H1 (cell line): ENCODE results near the gene YPEL2. TPM values are rescaled to one million over a fixed set of nuclear protein-coding genes. Genes with fewer than 3 reads are reported as not detected.

Source experiments
- CTCF ChIA-PET: fragments of 300-600 bp; sonication (Branson Sonifier 250); formaldehyde crosslinking; loops from one replicate; lab custom pipeline; 2021; ENCODE audit not compliant: partially characterized antibody; lab: Charles Lee
- POLR2A ChIA-PET: fragments of 300-600 bp; sonication (Branson Sonifier 250); formaldehyde crosslinking; loops from one replicate; lab custom pipeline; 2021; ENCODE audit warnings: inconsistent platforms; ENCODE audit not compliant: partially characterized antibody; lab: Charles Lee
- DNase-seq, 2 experiments: peaks; one replicate each; pipeline versions ENCODE4 v3.0.0 to v3.0.0-alpha.2; 2010 to 2022; ENCODE audit warnings: low spot score in 2 of 2, low read depth in 1 of 2, mixed read lengths in 1 of 2
- FAIRE-seq: peaks from 2 replicates; lab custom pipeline; 2011; peaks lifted over from hg19 to GRCh38; lab: Jason Lieb, UNC
- H2AFZ ChIP-seq: 2 replicates; pipeline ENCODE4 v1.8.1; 2012; ENCODE audit warnings: low read length, inconsistent platforms
- H2AK5ac ChIP-seq: 2 replicates; pipeline ENCODE4 v1.6.1; 2013; ENCODE audit warnings: low read depth, low read length
- H2BK120ac ChIP-seq: replicated peaks from 2 replicates; pipeline ENCODE3; 2013; ENCODE audit warnings: low read depth, low read length, inconsistent platforms
- H2BK12ac ChIP-seq: 2 replicates; pipeline ENCODE4 v1.6.1; 2013; ENCODE audit warnings: low read depth, low read length
- H2BK15ac ChIP-seq: 2 replicates; pipeline ENCODE4 v1.6.1; 2013; ENCODE audit warnings: low read length
- H2BK20ac ChIP-seq: 2 replicates; pipeline ENCODE4 v1.6.1; 2013; ENCODE audit warnings: low read length
- H2BK5ac ChIP-seq: 2 replicates; pipeline ENCODE4 v1.6.1; 2013; ENCODE audit warnings: low read depth, low read length
- H3K14ac ChIP-seq: 2 replicates; pipeline ENCODE4 v1.6.1; 2013; ENCODE audit warnings: inconsistent platforms; ENCODE audit not compliant: insufficient read length
- H3K18ac ChIP-seq: 2 replicates; pipeline ENCODE4 v1.6.1; 2013; ENCODE audit warnings: low read length; ENCODE audit errors: extremely low read depth
- H3K23ac ChIP-seq: 2 replicates; pipeline ENCODE4 v1.6.1; 2013; ENCODE audit warnings: inconsistent platforms; ENCODE audit not compliant: insufficient read length
- H3K23me2 ChIP-seq: 2 replicates; pipeline ENCODE4 v1.6.1; 2013; ENCODE audit warnings: low read depth, low read length
- H3K27ac ChIP-seq: 2 replicates; pipeline ENCODE4 v1.6.1; 2011; ENCODE audit warnings: low read depth, low read length, inconsistent platforms
- H3K27me3 ChIP-seq, 4 experiments: replicated peaks in 1 of 4; 1 replicate in 1 of 4; 2 replicates in 3 of 4; pipeline versions ENCODE4 v1.6.1 to v1.8.1; 2011 to 2013; ENCODE audit warnings: low read length in 3 of 4, mild to moderate bottlenecking in 3 of 4, inconsistent platforms in 2 of 4, mixed read lengths in 2 of 4, moderate library complexity in 1 of 4; ENCODE audit not compliant: control insufficient read depth in 3 of 4, insufficient read depth in 3 of 4; ENCODE audit errors: extremely low read depth in 1 of 4
- H3K36me3 ChIP-seq, 4 experiments: 2 replicates each; pipeline versions ENCODE4 v1.6.1 to v1.8.1; 2011 to 2013; ENCODE audit warnings: mild to moderate bottlenecking in 4 of 4, low read length in 3 of 4, moderate library complexity in 2 of 4, control low read depth in 1 of 4, inconsistent platforms in 1 of 4; ENCODE audit not compliant: insufficient read depth in 4 of 4, control insufficient read depth in 2 of 4
- H3K4ac ChIP-seq: replicated peaks from 2 replicates; pipeline ENCODE3; 2013; ENCODE audit warnings: low read length, low read depth, mixed read lengths, inconsistent platforms; ENCODE audit not compliant: insufficient read length
- H3K4me1 ChIP-seq, 4 experiments: replicated peaks in 1 of 4; 1 replicate in 1 of 4; 2 replicates in 3 of 4; pipeline versions ENCODE4 v1.6.1 to v1.8.1; 2011 to 2013; ENCODE audit warnings: low read length in 3 of 4, inconsistent platforms in 2 of 4, mixed read lengths in 1 of 4; ENCODE audit not compliant: insufficient read depth in 4 of 4, control insufficient read depth in 3 of 4
- H3K4me2 ChIP-seq, 2 experiments: 2 replicates each; pipeline versions ENCODE4 v1.6.1 to v1.8.1; 2011 to 2013; ENCODE audit warnings: low read depth in 2 of 2, low read length in 2 of 2, control low read depth in 1 of 2, inconsistent platforms in 1 of 2, mild to moderate bottlenecking in 1 of 2; ENCODE audit not compliant: insufficient read depth in 1 of 2
- H3K4me3 ChIP-seq, 4 experiments: fragments of 200-600, 300-600 bp in 1 of 4; sonication (generic), shearing (Covaris generic), sonication (Bioruptor Twin) in 1 of 4; 2 replicates each; pipeline versions ENCODE4 v1.5.1 to v1.8.1; 2011 to 2016; ENCODE audit warnings: low read length in 4 of 4, low read depth in 3 of 4, control low read depth in 2 of 4, inconsistent platforms in 2 of 4, mild to moderate bottlenecking in 2 of 4, mixed read lengths in 1 of 4, moderate library complexity in 1 of 4; ENCODE audit not compliant: insufficient read depth in 2 of 4; ENCODE audit errors: extremely low read depth in 1 of 4
- H3K56ac ChIP-seq: replicated peaks from 2 replicates; pipeline ENCODE3; 2013; ENCODE audit warnings: low read depth, mild to moderate bottlenecking, mixed read lengths, low read length, inconsistent platforms; ENCODE audit not compliant: insufficient read length
- H3K79me1 ChIP-seq: 2 replicates; pipeline ENCODE4 v1.6.1; 2013; ENCODE audit warnings: low read depth, low read length, control low read depth
- H3K79me2 ChIP-seq, 2 experiments: 2 replicates each; pipeline versions ENCODE4 v1.6.1 to v1.8.1; 2012 to 2013; ENCODE audit warnings: low read length in 2 of 2, mild to moderate bottlenecking in 2 of 2, inconsistent platforms in 1 of 2; ENCODE audit not compliant: insufficient read depth in 2 of 2, control insufficient read depth in 1 of 2
- H3K9ac ChIP-seq, 4 experiments: replicated peaks in 1 of 4; 1 replicate in 1 of 4; 2 replicates in 3 of 4; pipeline versions ENCODE4 v1.6.1 to v1.8.1; 2011 to 2013; ENCODE audit warnings: low read depth in 3 of 4, low read length in 3 of 4, control low read depth in 2 of 4, mild to moderate bottlenecking in 2 of 4, moderate library complexity in 2 of 4, inconsistent platforms in 1 of 4; ENCODE audit errors: extremely low read depth in 1 of 4
- H3K9me3 ChIP-seq, 2 experiments: 2 replicates each; pipeline versions ENCODE4 v1.6.1 to v1.8.1; 2012 to 2013; ENCODE audit warnings: mild to moderate bottlenecking in 2 of 2, moderate library complexity in 2 of 2, control low read depth in 1 of 2, inconsistent platforms in 1 of 2, low read depth in 1 of 2, low read length in 1 of 2, mixed read lengths in 1 of 2; ENCODE audit not compliant: insufficient read depth in 2 of 2
- H4K20me1 ChIP-seq, 2 experiments: replicated peaks in 1 of 2; 2 replicates each; pipeline versions ENCODE3 to v1.8.1; 2011 to 2013; ENCODE audit warnings: inconsistent platforms in 2 of 2, low read length in 2 of 2, mild to moderate bottlenecking in 1 of 2; ENCODE audit not compliant: insufficient read depth in 2 of 2, control insufficient read depth in 1 of 2
- H4K5ac ChIP-seq: 2 replicates; pipeline ENCODE4 v1.6.1; 2013; ENCODE audit warnings: low read length, low read depth, mixed read lengths, inconsistent platforms; ENCODE audit not compliant: insufficient read length
- H4K8ac ChIP-seq: 2 replicates; pipeline ENCODE4 v1.8.0; 2013; ENCODE audit warnings: mild to moderate bottlenecking, moderate library complexity, low read length, inconsistent platforms; ENCODE audit not compliant: insufficient read depth; ENCODE audit errors: extremely low read depth
- H4K91ac ChIP-seq: replicated peaks from 2 replicates; pipeline ENCODE3; 2013; ENCODE audit warnings: low read length, mixed read lengths, inconsistent platforms; ENCODE audit not compliant: insufficient read length
- BCL11A ChIP-seq, 2 experiments: IDR thresholded peaks; one replicate each; pipeline ENCODE4 v1.6.1; 2011; ENCODE audit warnings: low read depth in 2 of 2, low read length in 2 of 2, mild to moderate bottlenecking in 2 of 2
- CREB1 ChIP-seq: IDR thresholded peaks from 2 replicates; pipeline ENCODE4 v1.6.1; 2012; ENCODE audit warnings: inconsistent platforms
- MAFK ChIP-seq: IDR thresholded peaks from 2 replicates; pipeline ENCODE4 v1.6.1; 2012; ENCODE audit warnings: low read depth, mild to moderate bottlenecking, improper control_type of control experiment, low read length
- SIN3A ChIP-seq, 2 experiments: IDR thresholded peaks in 1 of 2; conservative IDR thresholded peaks in 1 of 2; 2 replicates each; pipeline ENCODE4 v1.6.1; 2011 to 2012; ENCODE audit warnings: low read length in 2 of 2, improper control_type of control experiment in 1 of 2, low read depth in 1 of 2, mild to moderate bottlenecking in 1 of 2
- WGBS, 2 experiments: shearing (Covaris generic) in 1 of 2; methylation state at CpG; one replicate each; pipeline versions ENCODE4 v1.1.6 to v1.1.7; 2013 to 2015; ENCODE audit warnings: low lambda C conversion rate in 2 of 2, mixed read lengths in 2 of 2, inconsistent platforms in 1 of 2, low coverage in 1 of 2, missing lambda C conversion rate in 1 of 2; ENCODE audit not compliant: insufficient replicate concordance in 2 of 2, insufficient coverage in 1 of 2, insufficient read length in 1 of 2; ENCODE audit errors: extremely low coverage in 1 of 2, missing lambda C conversion rate in 1 of 2; 5-methylcytosine and 5-hydroxymethylcytosine counted together
- polyA plus RNA-seq, 7 experiments: library from polyadenylated mRNA; depleted of rRNA in 3 of 7; stranded (reverse) in 5 of 7; unstranded in 2 of 7; fragments of >200 nt in 5 of 7; fragments of 200-250 nt in 2 of 7; gene quantifications; 1 replicate in 5 of 7; 2 replicates in 1 of 7; 4 replicates in 1 of 7; pipeline versions ENCODE4 v1.2.1 to v1.2.3, GENCODE V29; 2011 to 2013; ENCODE audit warnings: missing spikeins in 2 of 7, mixed read lengths in 2 of 7
- total RNA-seq: library from RNA; stranded (reverse); fragmentation: NEBNext Ultra II Directional; extraction: Animal tissue kit (Norgen Biotek cat#: 25700); gene quantifications from 2 replicates; pipeline ENCODE4 v1.2.1, GENCODE V29; 2021

YPEL2 gene
- total and polyA plus RNA-seq, 2 of the 8 experiments (the other 6 are each of a cell fraction or from before 2014, with no cell fraction given) = 1.6 to 3.5 TPM

- Histone ChIP-seq H4K91ac (no peak overlapping the region), H3K27ac (no peak overlapping the region), H2BK15ac (no peak overlapping the region), H3K27me3 (no peaks in the 10 kb centered on the region), H3K14ac (no peak overlapping the region), H3K23me2 (no peaks in the 10 kb centered on the region), H3K36me3 (no peaks in the 10 kb centered on the region), H3K56ac (no peak overlapping the region), H4K5ac (no peak overlapping the region), H3K23ac (no peak overlapping the region), H3K79me2 (no peaks in the 10 kb centered on the region), H3K79me1 (no peaks in the 10 kb centered on the region), H2BK20ac (no peak overlapping the region), H2BK120ac (no peak overlapping the region), H3K4me2 (no peak overlapping the region), H4K20me1 (no peaks in the 10 kb centered on the region), H2BK12ac (no peak overlapping the region), H2AK5ac (no peak overlapping the region), H3K9me3 (no peaks in the 10 kb centered on the region), H3K18ac (no peak overlapping the region), H3K4me1 (peaks cover 0 to 5% (median 0%) of the 10 kb centered on the region in 4 experiments; a peak in 2 of 7 replicates), H3K4me3 (no peak overlapping the region), H3K4ac (no peak overlapping the region), H2BK5ac (no peak overlapping the region), H2AFZ (0 out of 2 replicates have a peak overlapping the region, but pooled peaks have one; percentile 37), H4K8ac (no peak overlapping the region), H3K9ac (no peak overlapping the region)
- ChIA-PET POLR2A (interaction anchor here (0.6 kb wide), 1 partner anchor 780 kb away, joined by 3 read pairs; no protein-coding TSS in a partner anchor), CTCF (interaction anchor here (1.1 to 14.0 kb wide), 10 partner anchors 9 to 122 kb away, joined by 3 to 299 read pairs (median 8); partner anchors contain the start of gene YPEL2)
- no peak for DNase-seq
- 80 to 87% methylated on average over 1 to 3 of the region's 4 CpGs for WGBS, 2 experiments
- FAIRE-seq = no peak
- no peak for TF ChIP-seq MAFK
- TF ChIP-seq SIN3A (conservative IDR thresholded peaks at IDR 0.05 in 1 of 2, IDR thresholded peaks at IDR 0.05 in 1 of 2; ENCODE audit: low read depth in 1 of 2, low read length in 2 of 2) = no peak
- no peak for TF ChIP-seq BCL11A (IDR thresholded peaks at IDR 0.05; ENCODE audit: low read depth in 2 of 2, low read length in 2 of 2)
- TF ChIP-seq CREB1 = no peak
These were observed 107.8 kb downstream of the YPEL2 start for GRCh38 chr17:59439262-59439661.
